Vein endothelial cell (primary cell): Measurements from ENCODE around the gene ZFP90. TPM values are rescaled to one million over a fixed set of nuclear protein-coding genes. Genes with fewer than 3 reads are reported as not detected.

ENCODE experiments used
- small RNA-seq: library from RNA; depleted of rRNA; stranded (forward); fragments of <200 nt; gene quantifications from one replicate; pipeline ENCODE3, GENCODE V24; 2012
- total RNA-seq: library from RNA; depleted of rRNA; stranded (reverse); fragments of >200 nt; gene quantifications from 2 replicates; pipeline ENCODE4 v1.2.3, GENCODE V29; 2012

Gene ZFP90
- 19.2 and 22.5 TPM in 2 replicates for total RNA-seq

DNA sequence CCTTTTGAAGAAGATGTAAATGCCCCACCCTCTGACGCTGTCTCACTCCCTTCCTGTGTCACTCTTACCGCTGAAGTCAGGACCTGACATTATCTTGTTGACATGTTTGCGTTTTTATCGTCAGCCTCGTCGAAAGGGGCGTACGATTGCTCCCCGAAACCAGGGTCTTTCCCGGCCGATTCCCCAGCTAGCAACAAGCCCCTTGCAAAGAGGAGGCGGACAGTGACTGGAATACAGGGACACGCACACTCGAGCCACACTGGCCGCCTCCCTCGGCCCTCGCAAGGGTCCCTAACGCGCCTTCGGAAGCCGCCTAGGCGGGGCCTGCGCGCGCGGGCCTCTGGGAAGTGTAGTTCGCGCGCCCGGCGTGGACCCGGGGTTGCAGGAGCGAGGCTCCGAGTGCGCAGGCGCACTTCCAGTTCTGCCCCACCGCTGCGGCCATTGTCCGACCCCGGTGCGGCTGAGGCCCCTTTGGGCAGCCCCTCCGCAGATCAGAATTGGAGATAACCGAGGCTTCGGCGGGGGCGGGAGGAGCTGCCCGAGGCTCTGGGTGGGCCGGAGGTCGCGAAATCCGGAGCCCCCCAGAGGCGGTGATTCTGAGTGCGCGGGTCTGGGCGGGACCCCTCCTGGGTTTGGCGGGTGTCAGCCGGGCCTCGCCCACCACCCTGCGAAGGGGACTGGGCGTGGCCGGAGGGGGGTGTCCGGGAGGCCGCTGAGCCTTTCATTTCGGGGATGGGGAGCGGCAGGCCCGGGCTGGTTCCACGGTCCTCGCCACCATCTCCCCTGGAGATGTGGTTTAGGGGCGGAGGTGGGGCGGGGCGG, at the start of gene ZFP90:
Gene ZFP90, plus strand, starts transcription at position 412 of the 822 bp plus-strand sequence. CDS start 502 bp downstream, outside the sequence.

Small RNA genes lying within 50 kb of the gene (small RNA-seq; reads per million reads assigned to genes)
- gene RNU4-36P, result not detected

Other genes starting within 250 kb of the ZFP90 start
- 14.0 and 16.4 TPM in 2 replicates for gene SLC7A6OS, start 228.3 kb upstream of the ZFP90 start, total RNA-seq
- gene PRMT7, start 228.3 kb upstream of the ZFP90 start, total RNA-seq, result 38.4 and 39.8 TPM in 2 replicates
- gene SMPD3, start 90.8 kb upstream of the ZFP90 start, total RNA-seq, result 0.10 and 0.33 TPM in 2 replicates
- not detected in 2 replicates for gene CDH3, start 106.0 kb downstream of the ZFP90 start, total RNA-seq
- gene CDH1, start 198.0 kb downstream of the ZFP90 start, total RNA-seq, result not detected in 2 replicates